NB4 (cell line): Measurements from ENCODE around the gene FBXL13.
"Not testable (repeated sequence)": the region's sequence is repeated elsewhere in the genome, so short reads cannot be mapped to it uniquely, and the experiment has no call there.

ENCODE experiments used
- DNase-seq: peaks from one replicate; pipeline ENCODE4 v3.0.0; 2010; ENCODE audit warnings: low read depth
- H3K4me3 ChIP-seq: one replicate; pipeline ENCODE4 v1.5.1; 2011; ENCODE audit warnings: mild to moderate bottlenecking, low read depth, low read length, moderate library complexity
- MYC ChIP-seq: IDR thresholded peaks from 2 replicates; pipeline ENCODE4 v1.6.1; 2011; ENCODE audit warnings: low read depth, low read length
- POLR2A ChIP-seq: IDR thresholded peaks from 2 replicates; pipeline ENCODE4 v1.6.1; 2011; ENCODE audit warnings: mild to moderate bottlenecking; ENCODE audit not compliant: insufficient read length; ENCODE audit errors: extremely low read depth
- TF ChIP-seq, protein P1 (sequence below): IDR thresholded peaks from one replicate; pipeline ENCODE4 v1.5.1; 2012; ENCODE audit warnings: low read depth, low read length
- TF ChIP-seq, protein P2 (sequence below): IDR thresholded peaks from 2 replicates; pipeline ENCODE4 v1.6.1; 2011; ENCODE audit warnings: low read depth, low read length

The FBXL13 gene

DNA sequence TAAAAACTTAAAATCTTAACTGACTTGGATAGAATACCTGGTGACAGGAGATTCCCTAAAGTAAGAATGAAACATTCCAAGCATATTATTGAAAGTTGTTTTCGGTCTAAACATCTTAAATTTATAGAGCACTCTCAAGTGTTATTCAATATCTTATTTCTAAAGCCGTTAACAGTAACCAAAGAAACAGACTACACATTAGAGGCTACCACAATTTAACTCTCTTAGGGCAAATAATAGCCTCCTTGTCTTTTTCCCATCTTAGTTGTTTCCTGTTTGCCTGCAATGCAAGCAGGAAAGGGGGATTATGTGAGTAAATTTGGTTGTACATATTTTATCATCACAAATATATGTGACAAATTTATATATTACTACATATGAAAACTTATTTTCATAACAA is 42.9 kb upstream of the FBXL13 start:
- TF ChIP-seq POLR2A (no peak), MYC (no peak)
- TF ChIP-seq, protein P1, sequence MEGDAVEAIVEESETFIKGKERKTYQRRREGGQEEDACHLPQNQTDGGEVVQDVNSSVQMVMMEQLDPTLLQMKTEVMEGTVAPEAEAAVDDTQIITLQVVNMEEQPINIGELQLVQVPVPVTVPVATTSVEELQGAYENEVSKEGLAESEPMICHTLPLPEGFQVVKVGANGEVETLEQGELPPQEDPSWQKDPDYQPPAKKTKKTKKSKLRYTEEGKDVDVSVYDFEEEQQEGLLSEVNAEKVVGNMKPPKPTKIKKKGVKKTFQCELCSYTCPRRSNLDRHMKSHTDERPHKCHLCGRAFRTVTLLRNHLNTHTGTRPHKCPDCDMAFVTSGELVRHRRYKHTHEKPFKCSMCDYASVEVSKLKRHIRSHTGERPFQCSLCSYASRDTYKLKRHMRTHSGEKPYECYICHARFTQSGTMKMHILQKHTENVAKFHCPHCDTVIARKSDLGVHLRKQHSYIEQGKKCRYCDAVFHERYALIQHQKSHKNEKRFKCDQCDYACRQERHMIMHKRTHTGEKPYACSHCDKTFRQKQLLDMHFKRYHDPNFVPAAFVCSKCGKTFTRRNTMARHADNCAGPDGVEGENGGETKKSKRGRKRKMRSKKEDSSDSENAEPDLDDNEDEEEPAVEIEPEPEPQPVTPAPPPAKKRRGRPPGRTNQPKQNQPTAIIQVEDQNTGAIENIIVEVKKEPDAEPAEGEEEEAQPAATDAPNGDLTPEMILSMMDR = no peak
- TF ChIP-seq, protein P2, sequence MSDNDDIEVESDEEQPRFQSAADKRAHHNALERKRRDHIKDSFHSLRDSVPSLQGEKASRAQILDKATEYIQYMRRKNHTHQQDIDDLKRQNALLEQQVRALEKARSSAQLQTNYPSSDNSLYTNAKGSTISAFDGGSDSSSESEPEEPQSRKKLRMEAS = no peak
- no peak for DNase-seq

DNA sequence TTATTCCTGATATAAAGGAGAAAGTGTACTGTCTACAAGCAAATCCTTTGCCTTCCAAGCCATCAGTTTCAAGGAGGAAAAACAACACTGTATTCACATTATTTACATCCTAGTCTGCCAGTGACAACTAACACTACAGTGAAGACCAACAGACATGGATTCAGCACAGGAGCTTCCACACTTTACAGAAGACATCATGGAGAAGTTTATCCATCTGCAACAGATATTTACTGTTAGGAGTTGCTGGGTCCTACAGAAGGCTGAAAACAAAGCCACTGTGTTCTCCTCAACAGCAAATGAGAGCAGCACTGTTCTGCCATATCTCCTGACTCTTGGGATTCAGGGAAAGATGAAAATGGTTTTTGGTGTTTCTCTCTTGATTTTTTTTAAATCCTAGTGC is 42.4 kb upstream of the FBXL13 start:
- TF ChIP-seq, protein P2 = no peak
- TF ChIP-seq, protein P1 = no peak
- H3K4me3 ChIP-seq = no peak overlapping the region
- no peak for DNase-seq

More for the DNA sequence above, 42.9 kb upstream of the FBXL13 start:
- no peak overlapping the region for H3K4me3 ChIP-seq

DNA sequence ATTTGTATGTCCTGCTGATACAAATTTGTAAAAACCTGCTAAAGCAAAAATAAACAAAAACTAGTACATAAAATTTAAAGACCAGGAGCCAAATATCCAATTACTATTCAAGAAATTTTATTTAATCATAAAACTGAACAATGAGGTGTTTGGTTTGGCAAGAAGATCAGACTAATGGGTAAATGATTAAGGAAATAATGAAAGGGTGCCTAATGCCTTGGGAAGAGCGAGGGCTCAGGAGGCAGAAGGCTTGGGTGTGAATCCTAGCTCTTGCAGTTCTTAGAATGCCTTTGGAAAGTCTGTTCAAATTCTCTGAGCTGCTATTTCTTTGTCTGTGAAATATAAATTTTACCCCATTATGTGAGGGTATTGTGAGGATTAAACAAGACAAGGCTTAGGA is 41.9 kb upstream of the FBXL13 start:
- no peak overlapping the region for H3K4me3 ChIP-seq
- DNase-seq = no peak
- no peak for TF ChIP-seq MYC
- TF ChIP-seq, protein P2 = no peak
- no peak for TF ChIP-seq POLR2A
- TF ChIP-seq, protein P1 = no peak

DNA sequence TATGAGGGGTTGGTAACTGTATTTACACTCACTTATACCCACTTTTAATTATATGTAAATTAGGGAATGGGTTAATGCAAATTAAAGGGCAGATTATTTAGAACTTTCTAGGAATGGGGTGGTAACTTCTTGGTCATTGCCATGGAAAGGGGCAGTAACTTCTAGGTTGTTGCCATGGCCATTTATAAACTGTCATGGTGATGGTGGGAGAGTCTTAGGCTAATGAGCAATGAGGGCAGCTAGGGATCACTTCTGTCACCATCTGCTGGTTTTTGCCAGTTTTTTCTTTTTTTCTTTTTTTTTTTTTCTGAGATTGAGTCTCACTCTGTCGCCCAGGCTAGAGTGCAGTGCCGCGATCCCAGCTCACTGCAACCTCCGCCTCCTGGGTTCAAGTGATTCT is 41.2 kb upstream of the FBXL13 start:
- no peak for TF ChIP-seq MYC
- TF ChIP-seq, protein P2 = no peak
- TF ChIP-seq, protein P1 = no peak

DNA sequence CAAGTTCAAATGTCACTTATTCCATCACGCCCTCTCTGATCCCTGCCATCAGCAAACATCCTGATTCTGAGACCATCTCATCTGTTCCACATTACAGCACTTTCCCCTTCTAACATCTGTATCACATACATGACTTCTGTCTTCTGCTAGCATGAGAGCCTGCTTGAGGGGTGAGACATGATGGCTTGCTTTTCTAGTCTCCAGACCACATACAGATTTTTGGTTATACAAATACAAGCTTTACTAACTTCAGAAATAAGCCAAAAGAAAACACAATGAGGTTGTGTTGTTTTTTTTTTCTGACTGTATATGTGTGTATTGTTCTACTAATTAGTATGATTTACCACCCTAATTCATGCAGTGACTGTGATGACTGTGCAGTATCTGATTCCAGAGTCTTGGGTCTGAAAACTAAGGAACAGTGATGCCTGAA is 40.0 kb upstream of the FBXL13 start:
- TF ChIP-seq, protein P1 = no peak
- TF ChIP-seq, protein P2 = no peak
- TF ChIP-seq MYC = no peak
- no peak for TF ChIP-seq POLR2A
- DNase-seq = no peak
- H3K4me3 ChIP-seq = no peak overlapping the region

More for the DNA sequence above, 41.2 kb upstream of the FBXL13 start:
- H3K4me3 ChIP-seq = no peak overlapping the region
- DNase-seq = no peak

DNA sequence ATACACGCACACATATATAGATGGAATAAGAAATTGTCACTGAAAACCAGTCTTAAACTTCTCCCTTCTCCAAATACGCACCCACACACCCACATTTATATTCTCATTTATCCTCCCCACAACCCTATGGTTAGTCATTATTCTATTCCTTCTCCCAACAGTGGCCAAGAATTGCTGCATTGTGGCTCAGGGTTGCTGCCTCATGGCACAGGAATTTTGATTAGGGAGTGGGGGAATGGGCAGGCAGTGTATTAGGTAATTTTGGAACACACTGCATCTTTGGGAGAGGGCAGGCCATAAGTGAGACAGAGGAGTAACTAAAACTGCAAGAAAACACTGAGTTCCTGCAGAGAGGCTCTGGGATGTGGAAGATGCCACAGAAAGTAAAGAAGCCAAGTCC is 38.6 kb upstream of the FBXL13 start:
- no peak for DNase-seq
- TF ChIP-seq, protein P1 = no peak
- no peak overlapping the region for H3K4me3 ChIP-seq

DNA sequence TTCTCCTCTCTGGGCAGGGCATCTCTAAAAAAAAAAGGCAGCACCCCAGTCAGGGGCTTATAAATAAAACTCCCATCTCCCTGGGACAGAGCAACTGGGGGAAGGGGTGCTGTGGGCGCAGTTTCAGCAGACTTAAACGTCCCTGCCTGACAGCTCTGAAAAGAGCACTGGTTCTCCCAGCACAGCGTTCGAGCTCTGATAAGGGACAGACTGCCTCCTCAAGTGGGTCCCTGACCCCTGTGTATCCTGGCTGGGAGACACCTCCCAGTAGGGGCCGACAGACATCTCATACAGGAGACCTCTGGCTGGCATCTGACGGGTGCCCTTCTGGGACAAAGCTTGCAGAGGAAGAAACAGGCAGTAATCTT is 32.1 kb upstream of the FBXL13 start:
- DNase-seq, H3K4me3 ChIP-seq: not testable (repeated sequence)
